ENCODE data around the gene EMID1.

The EMID1 gene

DNA sequence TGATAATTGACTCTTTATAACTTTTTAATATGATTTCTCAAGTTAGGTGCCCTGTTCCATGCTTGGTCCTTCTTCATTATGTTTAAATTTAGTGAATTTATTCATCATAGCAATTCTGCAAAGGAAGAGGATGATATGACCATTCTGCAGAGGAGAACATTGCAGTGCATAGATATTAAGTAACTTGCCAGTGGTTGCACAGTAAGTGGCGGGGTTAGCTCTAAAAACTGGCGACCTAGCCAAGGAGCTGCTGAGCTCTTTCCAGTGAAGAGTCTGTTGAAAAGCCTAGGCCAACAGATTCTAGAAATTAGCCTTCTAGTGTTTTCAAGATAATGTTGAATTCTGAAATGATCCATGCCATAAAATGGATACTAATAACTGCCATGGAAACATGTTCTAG lies 66.9 kb downstream of the EMID1 start:
- in situ Hi-C loops (cut with MboI; ENCODE audit: low pct_unique_long_range_greater_than_20kb, low sequenced_read_pairs, unreplicated experiment): no loop called here
- no peak for DNase-seq (ENCODE audit: low spot score)
- TF ChIP-seq, protein P1, sequence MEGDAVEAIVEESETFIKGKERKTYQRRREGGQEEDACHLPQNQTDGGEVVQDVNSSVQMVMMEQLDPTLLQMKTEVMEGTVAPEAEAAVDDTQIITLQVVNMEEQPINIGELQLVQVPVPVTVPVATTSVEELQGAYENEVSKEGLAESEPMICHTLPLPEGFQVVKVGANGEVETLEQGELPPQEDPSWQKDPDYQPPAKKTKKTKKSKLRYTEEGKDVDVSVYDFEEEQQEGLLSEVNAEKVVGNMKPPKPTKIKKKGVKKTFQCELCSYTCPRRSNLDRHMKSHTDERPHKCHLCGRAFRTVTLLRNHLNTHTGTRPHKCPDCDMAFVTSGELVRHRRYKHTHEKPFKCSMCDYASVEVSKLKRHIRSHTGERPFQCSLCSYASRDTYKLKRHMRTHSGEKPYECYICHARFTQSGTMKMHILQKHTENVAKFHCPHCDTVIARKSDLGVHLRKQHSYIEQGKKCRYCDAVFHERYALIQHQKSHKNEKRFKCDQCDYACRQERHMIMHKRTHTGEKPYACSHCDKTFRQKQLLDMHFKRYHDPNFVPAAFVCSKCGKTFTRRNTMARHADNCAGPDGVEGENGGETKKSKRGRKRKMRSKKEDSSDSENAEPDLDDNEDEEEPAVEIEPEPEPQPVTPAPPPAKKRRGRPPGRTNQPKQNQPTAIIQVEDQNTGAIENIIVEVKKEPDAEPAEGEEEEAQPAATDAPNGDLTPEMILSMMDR (IDR thresholded peaks at IDR 0.05; ENCODE audit: extremely low read depth, insufficient read depth, missing control alignments): no peak

DNA sequence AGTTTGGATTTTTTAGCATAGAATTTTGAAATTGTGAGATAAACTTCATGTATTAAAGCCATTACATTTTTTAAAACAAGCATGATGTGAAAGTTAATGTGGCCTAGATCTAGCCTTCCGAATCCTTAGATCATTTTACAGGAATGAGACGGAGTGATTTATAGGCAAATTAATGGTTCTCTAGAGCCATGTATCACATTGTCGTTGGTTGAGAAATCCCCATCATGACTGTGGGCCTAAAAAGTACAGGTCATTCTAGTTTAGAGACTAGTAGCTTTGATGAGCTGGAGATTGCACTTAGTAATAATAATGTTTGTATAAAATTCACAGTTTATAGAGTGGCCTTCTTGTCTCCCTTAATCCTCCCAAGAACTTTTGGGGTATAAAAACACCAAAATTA lies 69.5 kb downstream of the EMID1 start:
- no peak for DNase-seq (ENCODE audit: low spot score)
- TF ChIP-seq, protein P1 (IDR thresholded peaks at IDR 0.05; ENCODE audit: extremely low read depth, insufficient read depth, missing control alignments): no peak
- in situ Hi-C loops (cut with MboI; ENCODE audit: low pct_unique_long_range_greater_than_20kb, low sequenced_read_pairs, unreplicated experiment): no loop called here

DNA sequence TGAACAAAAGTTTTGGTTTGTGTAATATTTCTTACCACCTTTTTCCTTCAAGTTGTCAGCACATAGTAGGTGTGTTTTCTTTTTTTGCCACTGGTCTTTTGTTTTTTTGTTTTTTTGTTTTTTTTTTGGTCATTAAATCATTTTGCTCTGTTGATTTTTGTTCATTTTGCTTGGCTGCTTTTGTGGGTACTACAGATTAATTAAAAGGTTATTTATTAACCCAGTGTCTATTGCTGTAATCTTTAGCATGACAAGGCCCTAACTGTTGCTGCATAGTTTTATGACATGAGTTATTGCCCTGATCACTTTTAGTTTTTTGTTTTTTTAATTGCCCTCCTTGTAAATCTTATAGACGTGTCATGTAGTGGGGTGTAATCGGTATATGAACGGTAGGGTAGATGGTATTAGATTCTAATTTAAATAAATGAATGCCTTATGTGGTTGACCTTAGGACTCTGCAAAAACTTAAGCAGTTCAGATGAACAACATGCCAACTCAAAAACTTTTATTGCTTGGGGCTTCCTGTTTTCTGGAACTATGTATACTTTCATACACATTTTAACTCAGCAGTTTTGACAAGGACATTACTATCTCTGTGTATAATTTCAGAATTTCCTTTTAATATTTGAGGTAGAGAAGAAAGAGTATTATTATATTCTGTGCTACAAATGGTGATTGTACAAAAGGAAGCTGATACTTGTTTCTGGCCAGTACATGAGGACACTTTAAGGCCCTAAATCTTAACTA lies 70.3 kb downstream of the EMID1 start:
- in situ Hi-C loops (cut with MboI; ENCODE audit: low pct_unique_long_range_greater_than_20kb, low sequenced_read_pairs, unreplicated experiment): no loop called here

DNA sequence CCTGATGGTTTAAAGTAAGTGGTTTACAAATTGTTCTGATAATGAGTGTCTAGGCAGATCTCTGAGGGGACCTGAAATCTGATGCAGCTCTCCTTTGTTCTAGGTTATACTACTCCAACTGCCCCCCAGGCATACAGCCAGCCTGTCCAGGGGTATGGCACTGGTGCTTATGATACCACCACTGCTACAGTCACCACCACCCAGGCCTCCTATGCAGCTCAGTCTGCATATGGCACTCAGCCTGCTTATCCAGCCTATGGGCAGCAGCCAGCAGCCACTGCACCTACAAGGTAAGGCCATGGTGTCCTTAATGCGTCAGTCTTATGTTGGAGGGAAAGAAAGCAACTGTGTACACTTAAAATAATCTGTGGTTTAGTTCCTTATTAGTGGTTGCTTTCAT lies 72.2 kb downstream of the EMID1 start:
- TF ChIP-seq, protein P1 (IDR thresholded peaks at IDR 0.05; ENCODE audit: extremely low read depth, insufficient read depth, missing control alignments): no peak
- DNase-seq (ENCODE audit: low spot score): no peak
- in situ Hi-C loops (cut with MboI; ENCODE audit: low pct_unique_long_range_greater_than_20kb, low sequenced_read_pairs, unreplicated experiment): no loop called here

More for the DNA sequence above, 70.3 kb downstream of the EMID1 start:
- TF ChIP-seq, protein P1 (IDR thresholded peaks at IDR 0.05; ENCODE audit: extremely low read depth, insufficient read depth, missing control alignments): no peak
- DNase-seq (ENCODE audit: low spot score): no peak

DNA sequence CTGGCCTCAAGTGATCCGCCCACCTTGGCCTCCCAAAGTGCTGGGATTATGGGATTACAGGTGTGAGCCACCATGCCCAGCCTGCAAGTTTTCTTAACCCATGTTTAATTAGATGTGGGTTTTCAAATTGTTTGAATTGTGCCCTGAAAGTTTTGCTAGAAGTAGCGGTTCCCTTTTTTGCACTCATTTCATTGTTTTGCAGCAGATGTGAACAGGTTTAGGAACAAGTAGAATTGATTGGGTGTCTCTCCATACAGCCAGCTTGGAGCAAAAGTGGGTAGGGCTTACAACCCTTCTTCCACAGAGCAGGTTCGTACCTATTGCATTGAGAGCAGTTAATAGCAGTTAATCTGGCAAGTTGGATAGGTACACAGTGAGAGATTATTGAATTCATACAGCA lies 78.5 kb downstream of the EMID1 start:
- DNase-seq (ENCODE audit: low spot score): no peak
- TF ChIP-seq, protein P1 (IDR thresholded peaks at IDR 0.05; ENCODE audit: extremely low read depth, insufficient read depth, missing control alignments): no peak
- in situ Hi-C loops (cut with MboI; ENCODE audit: low pct_unique_long_range_greater_than_20kb, low sequenced_read_pairs, unreplicated experiment): no loop called here

DNA sequence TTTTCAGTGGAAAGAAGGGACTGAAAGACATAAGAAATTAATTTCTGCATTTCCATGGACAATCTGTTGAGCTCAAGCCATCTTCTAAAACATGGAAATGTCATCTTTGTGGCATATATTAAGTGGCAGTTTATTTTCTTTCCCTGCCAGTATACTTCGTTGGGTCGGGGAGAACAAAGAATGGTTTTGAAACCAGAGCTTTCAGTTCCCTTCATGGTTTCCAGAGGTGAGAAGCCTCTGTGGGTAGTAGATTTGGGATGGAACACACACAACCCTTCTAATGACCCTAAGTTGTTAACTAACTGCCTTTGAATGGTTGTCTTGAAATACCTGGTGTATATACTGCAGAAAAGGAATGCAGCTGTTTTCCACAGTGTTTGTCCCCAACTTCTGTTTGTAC lies 83.1 kb downstream of the EMID1 start:
- TF ChIP-seq, protein P1 (IDR thresholded peaks at IDR 0.05; ENCODE audit: extremely low read depth, insufficient read depth, missing control alignments): no peak
- DNase-seq (ENCODE audit: low spot score): no peak
- in situ Hi-C loops (cut with MboI; ENCODE audit: low pct_unique_long_range_greater_than_20kb, low sequenced_read_pairs, unreplicated experiment): no loop called here
